Hepatocyte (in vitro differentiated cells): Measurements from ENCODE around the gene ICAM2. TPM values are rescaled to one million over a fixed set of nuclear protein-coding genes. Genes with fewer than 3 reads are reported as not detected.

Experiments
- DNase-seq: peaks from one replicate; pipeline ENCODE4 v3.0.0-alpha.2; 2016; ENCODE audit warnings: low spot score
- H2AFZ ChIP-seq: fragments of 200-600 bp; sonication (generic); 2 replicates; pipeline ENCODE4 v1.6.0; 2016; ENCODE audit warnings: antibody characterized with exemption, mild to moderate bottlenecking
- H3K27ac ChIP-seq: fragments of 200-600 bp; sonication (generic); 2 replicates; pipeline ENCODE4 v1.5.1; 2016; ENCODE audit warnings: mild to moderate bottlenecking
- H3K27me3 ChIP-seq: fragments of 200-600 bp; sonication (generic); 2 replicates; pipeline ENCODE4 v1.6.1; 2016
- H3K36me3 ChIP-seq: fragments of 200-600 bp; sonication (generic); replicated peaks from 2 replicates; pipeline ENCODE4 v1.5.1; 2016; ENCODE audit warnings: low read depth; ENCODE audit not compliant: insufficient read depth
- H3K4me1 ChIP-seq: fragments of 200-600 bp; sonication (generic); 2 replicates; pipeline ENCODE4 v1.5.1; 2016; ENCODE audit warnings: mild to moderate bottlenecking, moderate library complexity; ENCODE audit not compliant: insufficient read depth
- H3K4me2 ChIP-seq: fragments of 200-600 bp; sonication (generic); 2 replicates; pipeline ENCODE4 v1.6.0; 2016
- H3K4me3 ChIP-seq: fragments of 200-600 bp; sonication (generic); 2 replicates; pipeline ENCODE4 v1.5.1; 2016; ENCODE audit warnings: mild to moderate bottlenecking
- H3K79me2 ChIP-seq: fragments of 200-600 bp; sonication (generic); 2 replicates; pipeline ENCODE4 v1.6.0; 2017; ENCODE audit warnings: mild to moderate bottlenecking
- H3K9me2 ChIP-seq: fragments of 200-600 bp; sonication (generic); replicated peaks from 2 replicates; pipeline ENCODE4 v1.6.0; 2017; ENCODE audit warnings: mild to moderate bottlenecking; ENCODE audit not compliant: insufficient read depth
- H3K9me3 ChIP-seq: fragments of 200-600 bp; sonication (generic); 2 replicates; pipeline ENCODE4 v1.5.1; 2016; ENCODE audit warnings: low read depth, mild to moderate bottlenecking
- H4K20me1 ChIP-seq: fragments of 200-600 bp; sonication (generic); 2 replicates; pipeline ENCODE4 v1.6.0; 2016; ENCODE audit warnings: mild to moderate bottlenecking; ENCODE audit not compliant: insufficient read depth, poor library complexity, severe bottlenecking
- CTCF ChIP-seq: fragments of 200-600 bp; sonication (generic); IDR thresholded peaks from 2 replicates; pipeline ENCODE4 v1.5.1; 2016; ENCODE audit warnings: antibody characterized with exemption, mild to moderate bottlenecking; ENCODE audit not compliant: poor library complexity
- EZH2 ChIP-seq: fragments of 200-600 bp; sonication (generic); IDR thresholded peaks from 2 replicates; pipeline ENCODE4 v1.6.1; 2016; ENCODE audit warnings: antibody characterized with exemption, mild to moderate bottlenecking, borderline replicate concordance
- EZH2phosphoT487 ChIP-seq: fragments of 200-600 bp; sonication (generic); IDR thresholded peaks from one replicate; pipeline ENCODE4 v1.6.1; 2018; ENCODE audit warnings: antibody characterized with exemption, mild to moderate bottlenecking, low read depth, moderate library complexity; ENCODE audit not compliant: unreplicated experiment, severe bottlenecking
- WGBS: methylation state at CpG from one replicate; pipeline ENCODE4 v1.1.6; 2016; ENCODE audit warnings: low lambda C conversion rate; ENCODE audit errors: missing lambda C conversion rate; 5-methylcytosine and 5-hydroxymethylcytosine counted together
- polyA plus RNA-seq: library from polyadenylated mRNA; unstranded; fragments of >200 nt; fragmentation: Nextera tagmentation; extraction: Ambion mirVana; gene quantifications from 2 replicates; pipeline ENCODE4 v1.2.1, GENCODE V29; 2016
- total RNA-seq: library from RNA; depleted of rRNA; stranded (reverse); fragments of >200 nt; gene quantifications from 2 replicates; pipeline ENCODE4 v1.2.3, GENCODE V29; 2014

The ICAM2 gene
- total and polyA plus RNA-seq, 2 experiments from 2014 or later, result 3.4 to 6.0 TPM

- Histone ChIP-seq H3K27me3 (peaks cover 3% of the 10 kb centered on the region), H3K36me3 (no peaks in the 10 kb centered on the region), H4K20me1 (no peaks in the 10 kb centered on the region), H3K9me3 (no peaks in the 10 kb centered on the region), H3K4me3 (no peak overlapping the region), H2AFZ (no peak overlapping the region), H3K27ac (no peak overlapping the region), H3K79me2 (no peaks in the 10 kb centered on the region), H3K9me2 (no peaks in the 10 kb centered on the region), H3K4me1 (no peaks in the 10 kb centered on the region), H3K4me2 (no peak overlapping the region)
- no peak for DNase-seq
- 36% methylated on average over 7 of the region's 7 CpGs for WGBS
- TF ChIP-seq CTCF (no peak), EZH2phosphoT487 (no peak), EZH2 (no peak)
Measured at GRCh38 chr17:63960430-63960829, 60.0 kb downstream of the ICAM2 start.

DNA sequence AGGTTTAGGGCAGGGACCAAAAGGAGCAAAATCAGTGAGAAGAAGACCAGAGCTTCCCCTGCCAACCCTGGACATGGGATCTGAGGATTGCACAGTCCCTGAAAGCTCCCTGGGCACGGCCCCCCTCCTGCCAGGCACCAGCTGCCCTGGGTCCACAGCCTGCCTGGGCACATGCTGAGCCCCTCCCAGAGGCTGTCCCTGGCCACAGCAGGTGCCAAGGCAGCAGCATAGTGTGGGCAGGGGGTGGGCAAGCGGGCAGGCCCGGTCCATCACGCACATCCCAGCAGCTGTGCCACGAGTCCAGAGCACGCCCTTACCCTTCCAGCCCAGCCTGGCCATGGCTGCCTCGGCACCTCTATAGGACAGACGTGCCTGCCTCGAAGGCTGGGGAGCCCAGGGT lies 60.4 kb downstream of the ICAM2 start:
- Histone ChIP-seq H2AFZ (no peak overlapping the region), H3K9me2 (no peaks in the 10 kb centered on the region), H3K36me3 (no peaks in the 10 kb centered on the region), H3K4me1 (no peaks in the 10 kb centered on the region), H3K27me3 (peaks cover 3% of the 10 kb centered on the region), H3K79me2 (no peaks in the 10 kb centered on the region), H3K4me3 (no peak overlapping the region), H3K4me2 (no peak overlapping the region), H3K9me3 (no peaks in the 10 kb centered on the region), H4K20me1 (no peaks in the 10 kb centered on the region), H3K27ac (no peak overlapping the region)
- no peak for TF ChIP-seq EZH2phosphoT487
- 76% methylated on average over 7 of the region's 9 CpGs for WGBS
- no peak for DNase-seq

- 93% methylated on average over 5 of the region's 5 CpGs for WGBS
- Histone ChIP-seq H3K36me3 (no peaks in the 10 kb centered on the region), H3K4me2 (no peak overlapping the region), H3K9me2 (no peaks in the 10 kb centered on the region), H3K4me1 (no peaks in the 10 kb centered on the region), H2AFZ (no peak overlapping the region), H3K4me3 (no peak overlapping the region), H3K27ac (no peak overlapping the region), H3K27me3 (peaks cover 3% of the 10 kb centered on the region), H3K9me3 (no peaks in the 10 kb centered on the region), H3K79me2 (no peaks in the 10 kb centered on the region), H4K20me1 (no peaks in the 10 kb centered on the region)
- no peak for TF ChIP-seq EZH2
- no peak for TF ChIP-seq EZH2phosphoT487
- TF ChIP-seq CTCF, result no peak
- DNase-seq, result no peak
Measured at GRCh38 chr17:63956296-63956920, 64.0 kb downstream of the ICAM2 start.

GRCh38 chr17:63955791-63956190 lies 64.6 kb downstream of the ICAM2 start:
- Histone ChIP-seq H4K20me1 (no peaks in the 10 kb centered on the region), H3K4me3 (no peak overlapping the region), H3K27ac (no peak overlapping the region), H3K9me3 (no peaks in the 10 kb centered on the region), H3K9me2 (no peaks in the 10 kb centered on the region), H3K79me2 (no peaks in the 10 kb centered on the region), H3K27me3 (peaks cover 3% of the 10 kb centered on the region), H2AFZ (no peak overlapping the region), H3K4me1 (no peaks in the 10 kb centered on the region), H3K4me2 (no peak overlapping the region), H3K36me3 (no peaks in the 10 kb centered on the region)
- 93% methylated on average over 4 of the region's 4 CpGs for WGBS
- TF ChIP-seq EZH2phosphoT487 (no peak), CTCF (no peak), EZH2 (no peak)
- DNase-seq, result no peak
